NCI-H1048 (cell line): ENCODE measurements around the gene CPEB1.
"Not testable (repeated sequence)": the region's sequence is repeated elsewhere in the genome, so short reads cannot be mapped to it uniquely, and the experiment has no call there.

ENCODE experiments used
- DNase-seq: peaks from one replicate; lab custom pipeline; 2025; lab: John Stamatoyannopoulos, UW

Gene CPEB1

GRCh38 chr15:82513587-82513986, 133.6 kb downstream of the CPEB1 start:
- not testable (repeated sequence) for DNase-seq

DNA sequence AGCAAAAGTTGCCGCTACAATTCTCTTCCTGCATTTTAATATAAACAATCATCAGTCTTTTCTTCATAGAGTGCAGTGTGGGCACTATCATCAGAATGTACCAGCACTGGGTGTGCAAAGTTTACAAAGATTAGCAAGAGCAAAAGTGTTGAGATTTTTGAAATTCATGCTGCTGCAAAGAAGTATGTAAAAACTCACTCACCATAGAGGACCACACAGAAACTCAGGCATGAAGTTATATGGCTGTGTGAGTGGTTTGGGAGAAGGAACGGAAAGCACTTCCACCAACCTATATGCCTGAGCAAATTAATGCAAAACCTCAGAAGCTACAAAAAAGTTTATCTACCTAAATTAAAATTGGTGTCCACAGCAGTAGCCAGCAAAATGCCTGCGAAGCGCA, 139.5 kb downstream of the CPEB1 start:
- DNase-seq: not testable (repeated sequence)

GRCh38 chr15:82507087-82507486, 140.1 kb downstream of the CPEB1 start:
- DNase-seq: not testable (repeated sequence)

- DNase-seq: not testable (repeated sequence)
These were observed 141.3 kb downstream of the CPEB1 start for GRCh38 chr15:82505842-82506241.

DNA sequence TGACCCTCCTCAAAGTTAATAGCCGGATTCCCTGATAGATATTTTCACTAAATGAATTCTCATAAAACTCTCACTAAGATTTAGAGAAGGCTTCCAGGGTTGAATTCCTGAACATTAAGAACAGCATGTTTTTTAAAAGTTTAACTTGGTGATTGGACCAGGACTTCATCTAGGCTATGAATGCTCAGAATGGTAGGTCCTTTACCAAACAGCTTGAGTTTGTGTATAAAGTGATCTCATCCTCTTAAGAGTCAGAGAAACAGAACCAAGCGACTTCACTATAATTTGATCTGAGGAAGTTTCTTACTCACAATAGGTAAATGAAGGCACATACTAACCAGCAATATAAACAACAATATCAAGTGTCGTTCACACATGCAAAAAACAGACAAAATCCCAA, 143.1 kb downstream of the CPEB1 start:
- DNase-seq: not testable (repeated sequence)

GRCh38 chr15:82502700-82503339, 144.3 kb downstream of the CPEB1 start:
- DNase-seq: not testable (repeated sequence)

DNA sequence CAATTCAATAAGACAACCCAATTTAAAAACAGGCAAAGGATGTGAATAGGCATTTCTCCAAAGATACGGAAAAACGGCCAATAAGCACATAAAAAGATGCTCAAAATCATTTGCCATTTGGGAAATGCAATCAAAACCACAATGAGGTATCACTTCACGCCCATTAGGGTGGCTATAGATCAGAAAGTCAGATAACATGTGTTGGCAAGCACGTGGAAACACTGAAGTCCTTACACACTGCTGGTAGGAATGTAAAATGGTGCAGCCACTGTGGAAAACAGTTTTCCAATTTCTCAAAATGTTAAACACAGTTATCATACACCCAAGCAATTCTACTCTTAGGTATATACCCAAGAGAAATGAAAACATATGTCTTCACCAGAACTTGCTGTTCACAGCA, 146.4 kb downstream of the CPEB1 start:
- not testable (repeated sequence) for DNase-seq

- DNase-seq: not testable (repeated sequence)
These were observed 149.2 kb downstream of the CPEB1 start for GRCh38 chr15:82497978-82498377.
